ENCODE results near the gene CERT1.

CERT1 gene

GRCh38 chr5:75405296-75405695 is 106.1 kb downstream of the CERT1 start:
- DNase-seq (ENCODE audit: low read depth in 2 of 2) = no peak

- DNase-seq (ENCODE audit: low read depth in 2 of 2) = no peak
Observed at GRCh38 chr5:75395277-75395676, 116.2 kb downstream of the CERT1 start.

- no peak for DNase-seq (ENCODE audit: low read depth in 2 of 2)
Observed at GRCh38 chr5:75389430-75389829, 122.0 kb downstream of the CERT1 start.

- no peak for DNase-seq (ENCODE audit: low read depth in 2 of 2)
Observed at GRCh38 chr5:75387806-75388205, 123.6 kb downstream of the CERT1 start.

- DNase-seq (ENCODE audit: low read depth in 2 of 2) = no peak
Observed at GRCh38 chr5:75384218-75384617, 127.2 kb downstream of the CERT1 start.

- DNase-seq (ENCODE audit: low read depth in 2 of 2) = no peak
Observed at GRCh38 chr5:75381456-75381855, 130.0 kb downstream of the CERT1 start.

GRCh38 chr5:75380099-75380498 is 131.3 kb downstream of the CERT1 start:
- DNase-seq (ENCODE audit: low read depth in 2 of 2) = no peak

- no peak for DNase-seq (ENCODE audit: low read depth in 2 of 2)
Observed at GRCh38 chr5:75375414-75375813, 136.0 kb downstream of the CERT1 start.

- no peak for DNase-seq (ENCODE audit: low read depth in 2 of 2)
Observed at GRCh38 chr5:75374394-75374814, 137.0 kb downstream of the CERT1 start.

GRCh38 chr5:75373862-75374261 is 137.6 kb downstream of the CERT1 start:
- no peak for DNase-seq (ENCODE audit: low read depth in 2 of 2)

GRCh38 chr5:75368391-75368790 is 143.0 kb downstream of the CERT1 start:
- DNase-seq (ENCODE audit: low read depth in 2 of 2) = no peak

GRCh38 chr5:75367401-75367800 is 144.0 kb downstream of the CERT1 start:
- no peak for DNase-seq (ENCODE audit: low read depth in 2 of 2)

GRCh38 chr5:75366787-75367186 is 144.6 kb downstream of the CERT1 start:
- no peak for DNase-seq (ENCODE audit: low read depth in 2 of 2)

GRCh38 chr5:75365740-75366139 is 145.7 kb downstream of the CERT1 start:
- no peak for DNase-seq (ENCODE audit: low read depth in 2 of 2)

- no peak for DNase-seq (ENCODE audit: low read depth in 2 of 2)
Observed at GRCh38 chr5:75364571-75365280, 146.7 kb downstream of the CERT1 start.

GRCh38 chr5:75363726-75364495 is 147.5 kb downstream of the CERT1 start:
- DNase-seq (ENCODE audit: low read depth in 2 of 2) = no peak

GRCh38 chr5:75363111-75363510 is 148.3 kb downstream of the CERT1 start:
- no peak for DNase-seq (ENCODE audit: low read depth in 2 of 2)

GRCh38 chr5:75362474-75362975 is 148.9 kb downstream of the CERT1 start:
- DNase-seq (ENCODE audit: low read depth in 2 of 2) = no peak

- no peak for DNase-seq (ENCODE audit: low read depth in 2 of 2)
Observed at GRCh38 chr5:75361310-75361709, 150.1 kb downstream of the CERT1 start.

GRCh38 chr5:75358117-75358516 is 153.3 kb downstream of the CERT1 start:
- DNase-seq (ENCODE audit: low read depth in 2 of 2) = no peak

GRCh38 chr5:75356719-75357118 is 154.7 kb downstream of the CERT1 start:
- DNase-seq (ENCODE audit: low read depth in 2 of 2) = no peak

GRCh38 chr5:75355236-75355635 is 156.2 kb downstream of the CERT1 start:
- no peak for DNase-seq (ENCODE audit: low read depth in 2 of 2)

Data from stimulated activated CD8-positive, alpha-beta memory T cell treated with anti-CD3 and anti-CD28 coated beads, Interleukin-15, amount 100 ng/mL, for 48 hours (primary cell).